ENCODE data around the gene AP1S1. TPM values are rescaled to one million over a fixed set of nuclear protein-coding genes. Genes with fewer than 3 reads are reported as not detected.

The AP1S1 gene
- total and polyA plus RNA-seq, 2 experiments from 2014 or later = 31.1 to 85.8 TPM

DNA sequence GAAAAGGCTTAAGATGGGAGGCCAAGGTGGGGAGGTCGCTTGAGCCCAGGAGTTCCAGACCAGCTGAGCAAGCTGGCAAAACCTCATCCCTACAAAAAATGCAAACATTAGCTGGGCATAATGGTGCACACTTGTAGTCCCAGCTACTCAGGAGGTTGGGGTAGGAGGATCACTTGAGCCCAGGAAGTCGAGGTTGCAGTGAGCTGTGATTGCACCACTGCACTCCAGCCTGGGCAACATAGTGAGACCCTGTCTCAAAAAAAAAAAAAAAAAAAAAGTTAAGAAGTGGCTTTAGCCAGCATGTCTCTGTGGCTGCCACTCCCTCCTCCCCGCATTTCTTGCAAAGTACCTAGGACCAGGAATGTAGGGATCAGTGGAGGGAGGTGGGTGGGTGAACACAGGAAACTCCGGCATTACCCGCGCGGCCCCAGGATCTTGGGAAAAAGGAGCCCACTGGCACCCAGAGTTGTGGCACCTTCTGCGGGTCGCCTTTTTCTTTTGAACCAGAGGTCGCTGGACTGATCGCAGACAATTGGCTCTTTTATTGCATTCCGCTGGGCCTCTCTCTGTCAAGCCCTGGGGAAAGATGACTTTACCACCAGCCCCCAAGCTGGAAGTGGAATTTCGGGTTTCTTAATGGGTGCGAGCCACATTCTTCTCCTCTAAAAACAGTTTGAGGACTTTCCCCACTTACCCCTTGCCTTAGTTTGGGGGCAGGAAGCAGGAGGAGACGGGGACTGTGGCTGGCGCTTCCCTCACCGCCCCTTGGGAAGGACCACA, 7.6 kb downstream of the AP1S1 start:
- peak overlapping the region; percentile 74 for H3K4me2 ChIP-seq
- peaks cover 12% of the 10 kb centered on the region for H4K20me1 ChIP-seq (ENCODE audit: insufficient read depth, poor library complexity, severe bottlenecking)
- H3K79me2 ChIP-seq = no peaks in the 10 kb centered on the region
- no peak for DNase-seq (ENCODE audit: low spot score)
- no peaks in the 10 kb centered on the region for H3K9me3 ChIP-seq (ENCODE audit: low read depth)
- H3K27me3 ChIP-seq = peaks cover 39% of the 10 kb centered on the region
- H2AFZ ChIP-seq = no peak overlapping the region
- H3K36me3 ChIP-seq (replicated peaks; ENCODE audit: insufficient read depth, low read depth) = no peaks in the 10 kb centered on the region
- H3K4me3 ChIP-seq = no peak overlapping the region
- H3K4me1 ChIP-seq (ENCODE audit: insufficient read depth) = peaks cover 22% of the 10 kb centered on the region
- 61% methylated on average over 17 of the region's 17 CpGs for WGBS (ENCODE audit: low lambda C conversion rate, missing lambda C conversion rate)
- H3K27ac ChIP-seq = peak overlapping the region; percentile 63
- TF ChIP-seq EZH2 (IDR thresholded peaks at IDR 0.05; ENCODE audit: borderline replicate concordance) = no peak
- no peak for TF ChIP-seq EZH2phosphoT487 (IDR thresholded peaks at IDR 0.05; ENCODE audit: low read depth, severe bottlenecking, unreplicated experiment)
- TF ChIP-seq, protein P1, sequence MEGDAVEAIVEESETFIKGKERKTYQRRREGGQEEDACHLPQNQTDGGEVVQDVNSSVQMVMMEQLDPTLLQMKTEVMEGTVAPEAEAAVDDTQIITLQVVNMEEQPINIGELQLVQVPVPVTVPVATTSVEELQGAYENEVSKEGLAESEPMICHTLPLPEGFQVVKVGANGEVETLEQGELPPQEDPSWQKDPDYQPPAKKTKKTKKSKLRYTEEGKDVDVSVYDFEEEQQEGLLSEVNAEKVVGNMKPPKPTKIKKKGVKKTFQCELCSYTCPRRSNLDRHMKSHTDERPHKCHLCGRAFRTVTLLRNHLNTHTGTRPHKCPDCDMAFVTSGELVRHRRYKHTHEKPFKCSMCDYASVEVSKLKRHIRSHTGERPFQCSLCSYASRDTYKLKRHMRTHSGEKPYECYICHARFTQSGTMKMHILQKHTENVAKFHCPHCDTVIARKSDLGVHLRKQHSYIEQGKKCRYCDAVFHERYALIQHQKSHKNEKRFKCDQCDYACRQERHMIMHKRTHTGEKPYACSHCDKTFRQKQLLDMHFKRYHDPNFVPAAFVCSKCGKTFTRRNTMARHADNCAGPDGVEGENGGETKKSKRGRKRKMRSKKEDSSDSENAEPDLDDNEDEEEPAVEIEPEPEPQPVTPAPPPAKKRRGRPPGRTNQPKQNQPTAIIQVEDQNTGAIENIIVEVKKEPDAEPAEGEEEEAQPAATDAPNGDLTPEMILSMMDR (IDR thresholded peaks at IDR 0.05; ENCODE audit: poor library complexity) = no peak
- H3K9me2 ChIP-seq (replicated peaks; ENCODE audit: insufficient read depth) = no peaks in the 10 kb centered on the region

- Histone ChIP-seq H3K4me3 (peak overlapping the region; percentile 23), H2AFZ (no peak overlapping the region), H3K36me3 (replicated peaks; ENCODE audit: insufficient read depth, low read depth) (no peaks in the 10 kb centered on the region), H3K4me1 (ENCODE audit: insufficient read depth) (peaks cover 22% of the 10 kb centered on the region), H3K9me2 (replicated peaks; ENCODE audit: insufficient read depth) (no peaks in the 10 kb centered on the region), H3K27me3 (peaks cover 48% of the 10 kb centered on the region), H3K79me2 (no peaks in the 10 kb centered on the region), H3K27ac (peak overlapping the region; percentile 63), H3K9me3 (ENCODE audit: low read depth) (no peaks in the 10 kb centered on the region), H3K4me2 (peak overlapping the region; percentile 74), H4K20me1 (ENCODE audit: insufficient read depth, poor library complexity, severe bottlenecking) (peaks cover 12% of the 10 kb centered on the region)
- DNase-seq (ENCODE audit: low spot score) = peak; percentile 82
- 2% methylated on average over 44 of the region's 74 CpGs for WGBS (ENCODE audit: low lambda C conversion rate, missing lambda C conversion rate)
- TF ChIP-seq EZH2 (IDR thresholded peaks at IDR 0.05; ENCODE audit: borderline replicate concordance) = no peak
- no peak for TF ChIP-seq EZH2phosphoT487 (IDR thresholded peaks at IDR 0.05; ENCODE audit: low read depth, severe bottlenecking, unreplicated experiment)
- TF ChIP-seq, protein P1 (IDR thresholded peaks at IDR 0.05; ENCODE audit: poor library complexity) = no peak
Observed at GRCh38 chr7:101162551-101163278, 8.4 kb downstream of the AP1S1 start.

- Histone ChIP-seq H3K9me2 (replicated peaks; ENCODE audit: insufficient read depth) (no peaks in the 10 kb centered on the region), H3K9me3 (ENCODE audit: low read depth) (no peaks in the 10 kb centered on the region), H3K4me3 (peak overlapping the region; percentile 23), H3K4me1 (ENCODE audit: insufficient read depth) (peaks cover 22% of the 10 kb centered on the region), H3K36me3 (replicated peaks; ENCODE audit: insufficient read depth, low read depth) (no peaks in the 10 kb centered on the region), H3K27me3 (peaks cover 55% of the 10 kb centered on the region), H3K79me2 (no peaks in the 10 kb centered on the region), H4K20me1 (ENCODE audit: insufficient read depth, poor library complexity, severe bottlenecking) (peaks cover 12% of the 10 kb centered on the region), H3K27ac (no peak overlapping the region), H2AFZ (no peak overlapping the region), H3K4me2 (peak overlapping the region; percentile 74)
- 1% methylated on average over 42 of the region's 92 CpGs for WGBS (ENCODE audit: low lambda C conversion rate, missing lambda C conversion rate)
- DNase-seq (ENCODE audit: low spot score) = no peak
- TF ChIP-seq, protein P1 (IDR thresholded peaks at IDR 0.05; ENCODE audit: poor library complexity) = no peak
- TF ChIP-seq EZH2phosphoT487 (IDR thresholded peaks at IDR 0.05; ENCODE audit: low read depth, severe bottlenecking, unreplicated experiment) (no peak), EZH2 (IDR thresholded peaks at IDR 0.05; ENCODE audit: borderline replicate concordance) (no peak)
Observed at GRCh38 chr7:101163279-101164070, 9.2 kb downstream of the AP1S1 start.
